HCT116 (cell line): ENCODE measurements around the gene REG1B. TPM values are rescaled to one million over a fixed set of nuclear protein-coding genes. Genes with fewer than 3 reads are reported as not detected.

Experiments
- ATAC-seq: fragments of 200-7000 bp; cut with Tn5 transposase; 2 replicates; pipeline ENCODE4 v1.9.1; 2020; ENCODE audit warnings: mild to moderate bottlenecking, moderate library complexity
- BruUV-seq: library from RNA; stranded (reverse); fragments of 400-500 nt; replicated peaks from 2 replicates; lab custom pipeline; 2021; lab: Mats Ljungman, UMichigan
- CTCF ChIA-PET: fragments of 300-600 bp; sonication (Branson Sonifier 250); formaldehyde crosslinking; loops from one replicate; lab custom pipeline; 2021; ENCODE audit warnings: antibody characterized with exemption; lab: Charles Lee
- POLR2A ChIA-PET: fragments of 300-600, 350-600 bp; sonication (Branson Sonifier 250); formaldehyde crosslinking; loops from one replicate; lab custom pipeline; 2021; ENCODE audit warnings: antibody characterized with exemption; lab: Charles Lee
- RAD21 ChIA-PET, 2 experiments: fragments of 300-600 bp; sonication (Branson Sonifier 250); formaldehyde crosslinking; loops; one replicate each; lab custom pipeline; 2023; ENCODE audit warnings: low total read pairs in 2 of 2; ENCODE audit not compliant: uncharacterized antibody in 2 of 2, unreplicated experiment in 2 of 2, low non-redundant PET in 1 of 2; lab: Charles Lee
- DNase-seq: peaks from one replicate; pipeline ENCODE4 v3.0.0-alpha.2; 2010; ENCODE audit warnings: low read depth, low spot score
- H2AFZ ChIP-seq: fragments of 200-600 bp; shearing (Covaris generic), sonication (generic); 2 replicates; pipeline ENCODE4 v1.6.1; 2017; ENCODE audit warnings: low read depth, mixed run types, mixed read lengths, antibody characterized with exemption, low read length; ENCODE audit not compliant: poor library complexity, severe bottlenecking
- H3K27ac ChIP-seq: 2 replicates; pipeline ENCODE4 v1.5.1; 2012; ENCODE audit warnings: low read depth, low read length
- H3K27me3 ChIP-seq: fragments of 200-600 bp; sonication (generic); 2 replicates; pipeline ENCODE4 v1.6.1; 2016; ENCODE audit warnings: mixed run types, low read length, mixed read lengths; ENCODE audit not compliant: insufficient read depth
- H3K36me3 ChIP-seq, 2 experiments: fragments of 200-500 bp in 1 of 2; fragments of 200-600 bp in 1 of 2; sonication (Bioruptor generic) in 1 of 2; sonication (generic) in 1 of 2; 2 replicates each; pipeline versions ENCODE4 v1.5.1 to v1.6.1; 2014 to 2016; ENCODE audit warnings: low read length in 2 of 2, inconsistent platforms in 1 of 2, mixed read lengths in 1 of 2, mixed run types in 1 of 2; ENCODE audit not compliant: insufficient read depth in 2 of 2, control insufficient read depth in 1 of 2
- H3K4me1 ChIP-seq, 2 experiments: fragments of 200-600 bp in 1 of 2; sonication (generic) in 1 of 2; 2 replicates each; pipeline versions ENCODE4 v1.5.1 to v1.6.1; 2012 to 2017; ENCODE audit warnings: low read length in 2 of 2, inconsistent platforms in 1 of 2, mild to moderate bottlenecking in 1 of 2, mixed read lengths in 1 of 2, mixed run types in 1 of 2, moderate library complexity in 1 of 2; ENCODE audit not compliant: insufficient read depth in 2 of 2, control insufficient read depth in 1 of 2
- H3K4me2 ChIP-seq: fragments of 200-600 bp; sonication (generic); 2 replicates; pipeline ENCODE4 v1.6.1; 2017; ENCODE audit warnings: mixed run types, low read length, mixed read lengths
- H3K4me3 ChIP-seq, 2 experiments: fragments of 200-600 bp in 1 of 2; sonication (generic) in 1 of 2; replicated peaks in 1 of 2; 2 replicates each; pipeline ENCODE4 v1.5.1; 2011 to 2016; ENCODE audit warnings: low read length in 2 of 2, control low read depth in 1 of 2, low read depth in 1 of 2, mild to moderate bottlenecking in 1 of 2, mixed read lengths in 1 of 2, mixed run types in 1 of 2
- H3K79me2 ChIP-seq: fragments of 200-600 bp; sonication (generic); 2 replicates; pipeline ENCODE4 v1.6.1; 2017; ENCODE audit warnings: mild to moderate bottlenecking, mixed run types, low read length, moderate library complexity, mixed read lengths; ENCODE audit not compliant: insufficient read depth
- H3K9ac ChIP-seq: fragments of 200-600 bp; sonication (generic); 2 replicates; pipeline ENCODE4 v1.6.1; 2016; ENCODE audit warnings: low read length, mixed read lengths
- H3K9me2 ChIP-seq: fragments of 200-600 bp; sonication (generic), shearing (Covaris generic); 2 replicates; pipeline ENCODE4 v1.6.1; 2017; ENCODE audit warnings: mixed run types, mild to moderate bottlenecking, moderate library complexity; ENCODE audit not compliant: insufficient read depth
- H3K9me3 ChIP-seq, 2 experiments: fragments of 200-500 bp in 1 of 2; fragments of 200-600 bp in 1 of 2; sonication (Bioruptor generic) in 1 of 2; sonication (generic) in 1 of 2; 2 replicates each; pipeline ENCODE4 v1.6.1; 2014 to 2017; ENCODE audit warnings: low read length in 2 of 2, mixed read lengths in 2 of 2, inconsistent platforms in 1 of 2, low read depth in 1 of 2, mild to moderate bottlenecking in 1 of 2, mixed run types in 1 of 2, moderate library complexity in 1 of 2; ENCODE audit not compliant: control insufficient read depth in 1 of 2, insufficient read depth in 1 of 2
- H4K20me1 ChIP-seq: fragments of 200-600 bp; sonication (generic), shearing (Covaris generic); 2 replicates; pipeline ENCODE4 v1.6.1; 2017; ENCODE audit warnings: mixed run types, mild to moderate bottlenecking, moderate library complexity; ENCODE audit not compliant: insufficient read depth
- CBX3 ChIP-seq: IDR thresholded peaks from 2 replicates; pipeline ENCODE4 v1.6.1; 2012; ENCODE audit warnings: low read depth
- CEBPB ChIP-seq: IDR thresholded peaks from 2 replicates; pipeline ENCODE4 v1.6.1; 2012; ENCODE audit warnings: low read depth
- EGR1 ChIP-seq: IDR thresholded peaks from 2 replicates; pipeline ENCODE4 v1.6.1; 2012; ENCODE audit warnings: low read depth
- ELF1 ChIP-seq: IDR thresholded peaks from 2 replicates; pipeline ENCODE4 v1.6.1; 2012; ENCODE audit warnings: low read depth, borderline replicate concordance
- EZH2 ChIP-seq: fragments of 200-600 bp; sonication (generic); IDR thresholded peaks from 2 replicates; pipeline ENCODE4 v1.6.1; 2017; ENCODE audit warnings: antibody characterized with exemption, mixed run types
- EZH2phosphoT487 ChIP-seq: fragments of 200-600 bp; IDR thresholded peaks from 2 replicates; pipeline ENCODE4 v1.6.1; 2018; ENCODE audit warnings: antibody characterized with exemption, borderline replicate concordance
- FOSL1 ChIP-seq: IDR thresholded peaks from 2 replicates; pipeline ENCODE4 v1.6.1; 2012; ENCODE audit warnings: low read depth
- JUND ChIP-seq: IDR thresholded peaks from 2 replicates; pipeline ENCODE4 v1.6.1; 2012
- MAX ChIP-seq: IDR thresholded peaks from 2 replicates; pipeline ENCODE4 v1.6.1; 2012
- POLR2AphosphoS5 ChIP-seq: IDR thresholded peaks from 2 replicates; pipeline ENCODE4 v1.6.1; 2011; ENCODE audit warnings: mild to moderate bottlenecking, low read depth, low read length, moderate library complexity
- REST ChIP-seq: IDR thresholded peaks from 2 replicates; pipeline ENCODE4 v1.6.1; 2012; ENCODE audit warnings: low read depth
- SP1 ChIP-seq: IDR thresholded peaks from 2 replicates; pipeline ENCODE4 v1.6.1; 2012; ENCODE audit warnings: low read depth
- SRF ChIP-seq: IDR thresholded peaks from 2 replicates; pipeline ENCODE4 v1.6.1; 2012; ENCODE audit warnings: low read depth
- TCF7L2 ChIP-seq: IDR thresholded peaks from 2 replicates; pipeline ENCODE4 v1.7.0; 2011; ENCODE audit warnings: borderline replicate concordance, inconsistent platforms; ENCODE audit not compliant: insufficient read depth, insufficient read length; ENCODE audit errors: extremely low read depth
- YY1 ChIP-seq: IDR thresholded peaks from 2 replicates; pipeline ENCODE4 v1.6.1; 2011; ENCODE audit warnings: low read length, low read depth, moderate library complexity, mild to moderate bottlenecking; ENCODE audit not compliant: insufficient replicate concordance; ENCODE audit errors: extremely low read depth
- ZBTB33 ChIP-seq: IDR thresholded peaks from 2 replicates; pipeline ENCODE4 v1.6.1; 2011; ENCODE audit warnings: mild to moderate bottlenecking, low read length, moderate library complexity; ENCODE audit not compliant: insufficient replicate concordance; ENCODE audit errors: extremely low read depth
- ZFX ChIP-seq: fragments of 450-650 bp; IDR thresholded peaks from 2 replicates; pipeline ENCODE4 v1.6.1; 2017
- intact Hi-C: fragments of 100-400 bp; cut with micrococcal nuclease; formaldehyde crosslinking; loops from 2 replicates; pipeline ENCODE4 v1.10.0; 2022
- total RNA-seq: library from RNA; stranded (reverse); gene quantifications from one replicate; pipeline ENCODE4 v1.2.1, GENCODE V29; 2021; ENCODE audit not compliant: unreplicated experiment

REG1B gene
- total RNA-seq, 1 experiment from 2014 or later: 4.2 TPM

GRCh38 chr2:79041032-79041448, 46.8 kb downstream of the REG1B start:
- Histone ChIP-seq H3K79me2 (no peaks in the 10 kb centered on the region), H3K27ac (no peak overlapping the region), H3K9me2 (no peaks in the 10 kb centered on the region), H3K9me3 (peaks cover 7 to 19% of the 10 kb centered on the region in 2 experiments; a peak in 2 of 4 replicates), H3K4me2 (no peak overlapping the region), H3K4me1 (no peaks in the 10 kb centered on the region), H3K9ac (no peak overlapping the region), H3K36me3 (no peaks in the 10 kb centered on the region), H2AFZ (no peak overlapping the region), H4K20me1 (no peaks in the 10 kb centered on the region; the same call in 1 of the 2 replicates), H3K4me3 (no peak overlapping the region), H3K27me3 (no peaks in the 10 kb centered on the region)
- ChIA-PET POLR2A (no interaction called here), CTCF (no interaction called here), RAD21 (no interaction called here)
- BruUV-seq: no TSS peak
- DNase-seq (no peak), ATAC-seq (no peak)
- intact Hi-C loops: no loop called here
- TF ChIP-seq EZH2phosphoT487: no peak
- TF ChIP-seq TCF7L2: no peak
- no peak for TF ChIP-seq CBX3
- TF ChIP-seq CEBPB: no peak
- no peak for TF ChIP-seq FOSL1
- no peak for TF ChIP-seq YY1
- TF ChIP-seq JUND: no peak
- no peak for TF ChIP-seq MAX
- TF ChIP-seq ZBTB33: no peak
- TF ChIP-seq REST: no peak
- TF ChIP-seq SRF: no peak
- TF ChIP-seq EGR1: no peak
- TF ChIP-seq SP1: no peak
- TF ChIP-seq ZFX: no peak
- no peak for TF ChIP-seq POLR2AphosphoS5
- TF ChIP-seq ELF1: no peak
- TF ChIP-seq EZH2: no peak
